Activated naive CD8-positive, alpha-beta T cell treated with anti-CD3 and anti-CD28 coated beads, Interleukin-2, amount 50 U/mL, for 24 hours (primary cell): ENCODE results near the gene GRM7.

ENCODE experiments used
- ATAC-seq: fragments of 150-1000 bp; cut with Tn5 transposase; one replicate; pipeline ENCODE4 v1.10.0; 2021
- DNase-seq: peaks from one replicate; pipeline ENCODE4 v3.0.0; 2021
- H3K27ac Mint-ChIP-seq: one replicate; pipeline ENCODE4 v1.8.0; 2021; ENCODE audit warnings: mild to moderate bottlenecking, mixed read lengths
- H3K27me3 Mint-ChIP-seq: one replicate; pipeline ENCODE4 v1.8.0; 2021; ENCODE audit warnings: mixed read lengths
- H3K36me3 Mint-ChIP-seq: one replicate; pipeline ENCODE4 v1.8.0; 2021; ENCODE audit warnings: low read depth, mixed read lengths
- H3K4me1 Mint-ChIP-seq: one replicate; pipeline ENCODE4 v1.8.0; 2021; ENCODE audit warnings: mixed read lengths
- H3K4me3 Mint-ChIP-seq: one replicate; pipeline ENCODE4 v1.8.0; 2021; ENCODE audit warnings: mild to moderate bottlenecking, moderate library complexity, mixed read lengths
- H3K9me3 Mint-ChIP-seq: one replicate; pipeline ENCODE4 v1.8.0; 2021; ENCODE audit warnings: mixed read lengths

Gene GRM7

DNA sequence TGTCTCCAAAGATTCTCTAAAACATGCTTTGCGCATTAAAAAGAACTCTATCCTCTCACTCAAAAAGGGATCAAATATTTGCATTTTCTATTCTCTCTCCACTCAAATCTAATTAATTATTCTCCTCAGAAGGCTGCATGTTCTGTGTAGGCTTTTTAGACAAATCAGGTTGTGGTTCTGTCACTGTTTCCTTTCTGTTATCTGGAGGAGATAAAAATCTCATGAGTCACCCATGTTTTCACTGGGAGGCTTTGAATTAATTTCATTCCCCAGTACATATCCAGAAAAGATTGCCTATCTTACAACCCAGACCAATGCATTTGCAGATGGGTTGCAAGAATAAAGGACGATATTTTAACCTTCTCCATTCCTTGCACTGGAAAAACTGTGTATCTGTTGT is 446.5 kb downstream of the GRM7 start:
- ATAC-seq (no peak), DNase-seq (no peak)
- Mint-ChIP-seq H3K27me3 (no peaks in the 10 kb centered on the region), H3K4me1 (no peaks in the 10 kb centered on the region), H3K27ac (no peak overlapping the region), H3K4me3 (no peak overlapping the region), H3K36me3 (no peaks in the 10 kb centered on the region), H3K9me3 (peaks cover 13% of the 10 kb centered on the region)

DNA sequence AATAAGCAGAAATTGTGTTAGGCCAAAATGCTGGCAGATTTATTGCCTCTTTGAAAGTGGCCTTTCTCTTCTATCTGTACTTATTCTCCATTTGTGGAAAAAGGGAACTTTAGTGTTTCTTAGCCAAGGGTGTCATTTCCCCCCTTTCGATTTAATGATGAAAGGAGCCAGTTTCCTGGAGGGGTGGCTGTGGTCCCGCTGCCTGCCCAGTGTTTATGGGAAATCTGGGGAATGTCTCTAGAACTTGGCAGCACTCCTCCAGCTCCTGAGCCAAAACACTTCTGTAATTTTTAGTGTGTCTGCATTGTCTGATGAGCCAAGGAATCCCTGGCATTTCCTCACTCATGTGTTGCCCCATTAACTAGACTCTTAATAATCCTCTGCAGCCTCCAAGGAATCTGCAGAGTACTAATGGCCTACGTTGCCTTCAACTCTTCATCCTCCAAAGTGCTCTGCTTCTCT is 448.8 kb downstream of the GRM7 start:
- Mint-ChIP-seq H3K9me3 (peaks cover 6% of the 10 kb centered on the region), H3K4me1 (no peaks in the 10 kb centered on the region), H3K27me3 (no peaks in the 10 kb centered on the region), H3K36me3 (no peaks in the 10 kb centered on the region), H3K4me3 (no peak overlapping the region), H3K27ac (no peak overlapping the region)
- DNase-seq (no peak), ATAC-seq (no peak)

DNA sequence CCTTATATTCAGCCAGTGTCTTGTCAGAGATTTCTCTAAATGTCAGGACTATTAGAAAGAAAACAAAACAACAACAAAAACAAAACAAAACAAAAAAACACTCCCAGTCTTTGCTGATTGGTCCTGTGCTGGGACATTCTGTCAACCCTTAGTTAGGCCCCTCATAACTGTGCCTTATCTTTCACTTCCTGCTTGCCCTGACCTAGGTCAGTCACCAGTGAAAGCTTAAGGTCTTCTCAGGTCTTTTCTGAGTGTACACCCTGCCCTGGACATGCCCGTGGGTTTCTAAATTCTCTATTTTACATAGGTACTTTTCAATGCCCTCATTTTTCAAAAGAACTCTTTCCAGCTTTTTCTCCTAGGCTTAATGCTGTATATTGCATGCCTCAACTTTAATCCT is 454.1 kb downstream of the GRM7 start:
- no peaks in the 10 kb centered on the region for H3K36me3 Mint-ChIP-seq
- H3K4me3 Mint-ChIP-seq = no peak overlapping the region
- H3K4me1 Mint-ChIP-seq = no peaks in the 10 kb centered on the region
- no peaks in the 10 kb centered on the region for H3K27me3 Mint-ChIP-seq
- ATAC-seq (no peak), DNase-seq (no peak)
- H3K9me3 Mint-ChIP-seq = no peaks in the 10 kb centered on the region
- H3K27ac Mint-ChIP-seq = no peak overlapping the region

DNA sequence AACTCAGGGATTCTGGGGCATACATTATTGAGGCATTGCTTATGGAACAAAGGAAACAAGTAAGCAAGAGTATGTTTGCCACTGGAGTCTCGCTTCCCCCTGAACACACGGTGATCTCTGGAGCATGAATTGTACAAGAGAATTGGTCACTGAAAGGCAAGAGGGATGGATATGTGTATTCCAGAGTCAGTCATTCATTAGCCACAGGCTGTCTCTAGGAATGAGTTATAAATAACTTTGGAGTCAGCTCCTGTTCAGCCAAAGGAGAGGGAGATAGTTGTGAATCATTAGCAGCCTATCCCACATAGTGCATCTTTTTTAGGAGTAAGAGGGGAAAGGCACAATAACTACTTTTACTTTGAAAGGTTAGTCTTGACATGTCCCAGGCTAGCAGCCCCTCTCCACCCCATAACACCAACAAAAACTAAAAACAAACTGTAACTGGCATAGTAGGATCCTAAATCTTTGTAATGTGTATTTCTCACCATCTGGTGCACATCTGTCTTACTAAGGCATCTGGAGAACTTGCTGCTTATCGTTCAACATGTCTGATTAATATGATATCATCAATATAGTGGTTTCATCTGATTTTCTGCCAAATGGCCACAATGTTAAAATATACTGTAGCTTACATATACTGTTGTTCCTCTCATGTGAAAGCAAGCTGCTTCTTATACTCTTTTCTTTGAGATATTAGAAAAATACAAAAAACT is 462.2 kb downstream of the GRM7 start:
- Mint-ChIP-seq H3K36me3 (no peaks in the 10 kb centered on the region), H3K27me3 (no peaks in the 10 kb centered on the region), H3K27ac (no peak overlapping the region), H3K9me3 (no peaks in the 10 kb centered on the region), H3K4me3 (no peak overlapping the region), H3K4me1 (no peaks in the 10 kb centered on the region)
- no peak for DNase-seq
- no peak for ATAC-seq

DNA sequence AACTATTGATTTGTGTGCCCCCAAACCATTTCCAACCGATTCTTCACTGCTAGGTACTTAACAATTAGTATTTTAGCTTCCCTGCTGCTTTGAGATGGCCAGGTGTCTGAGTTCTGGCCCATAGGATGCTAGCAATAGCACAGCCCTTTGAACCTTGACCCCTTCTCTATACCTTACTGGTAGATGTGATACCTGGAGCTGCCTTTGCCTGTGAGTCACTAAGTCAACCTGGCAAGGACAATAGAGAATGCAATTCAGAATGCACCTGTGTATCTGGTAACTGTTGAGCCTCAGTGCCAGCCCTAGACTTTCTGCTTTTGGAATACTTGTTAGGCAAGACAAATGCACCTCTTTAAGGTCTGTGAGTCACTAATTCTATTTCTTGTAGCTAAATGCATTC is 467.4 kb downstream of the GRM7 start:
- peaks cover 5% of the 10 kb centered on the region for H3K9me3 Mint-ChIP-seq
- ATAC-seq (no peak), DNase-seq (no peak)
- no peaks in the 10 kb centered on the region for H3K36me3 Mint-ChIP-seq
- no peaks in the 10 kb centered on the region for H3K4me1 Mint-ChIP-seq
- H3K27me3 Mint-ChIP-seq = no peaks in the 10 kb centered on the region
- H3K4me3 Mint-ChIP-seq = no peak overlapping the region
- H3K27ac Mint-ChIP-seq = no peak overlapping the region

DNA sequence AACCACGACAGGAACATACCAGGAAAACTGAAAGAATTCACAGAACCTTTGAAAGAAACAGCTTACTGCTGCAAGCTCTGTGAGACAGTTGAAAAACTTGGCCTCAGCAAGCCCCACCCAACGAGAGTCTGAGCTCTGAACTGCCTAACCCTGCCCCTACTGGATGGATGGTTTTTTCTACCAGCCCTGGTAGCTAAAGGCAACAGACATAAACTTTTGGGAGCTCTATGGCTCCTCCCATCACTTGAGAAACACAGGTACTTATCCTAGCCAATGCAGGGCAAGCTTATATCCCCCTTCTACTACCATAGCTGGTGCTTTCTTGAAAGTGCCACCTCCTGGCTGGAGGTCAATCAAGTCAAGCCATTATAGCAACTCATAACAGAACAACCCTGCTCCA is 471.8 kb downstream of the GRM7 start:
- Mint-ChIP-seq H3K36me3 (no peaks in the 10 kb centered on the region), H3K27me3 (no peaks in the 10 kb centered on the region), H3K27ac (no peak overlapping the region), H3K9me3 (peaks cover 31% of the 10 kb centered on the region), H3K4me1 (no peaks in the 10 kb centered on the region), H3K4me3 (no peak overlapping the region)
- ATAC-seq = no peak
- DNase-seq = no peak

DNA sequence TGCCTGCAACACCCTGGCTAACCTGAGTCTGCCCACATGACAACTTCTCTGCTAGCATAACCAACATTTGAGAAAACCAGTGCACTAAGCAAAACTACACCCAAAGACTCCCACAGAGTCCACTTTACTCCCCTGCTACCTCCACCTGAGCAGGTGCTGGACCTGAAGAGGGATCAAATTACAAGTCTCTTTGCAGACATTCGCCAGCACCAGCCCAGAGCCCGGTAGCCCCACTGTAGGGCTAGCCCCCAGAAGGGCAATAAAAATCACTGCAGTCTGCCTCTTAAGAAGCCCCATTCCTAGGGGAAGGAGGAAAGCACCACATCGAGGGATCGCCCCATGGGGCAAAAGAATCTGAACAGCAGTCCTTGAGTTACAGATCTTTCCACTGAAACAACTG is 472.2 kb downstream of the GRM7 start:
- ATAC-seq (no peak), DNase-seq (no peak)
- H3K4me3 Mint-ChIP-seq = no peak overlapping the region
- H3K4me1 Mint-ChIP-seq = no peaks in the 10 kb centered on the region
- H3K27me3 Mint-ChIP-seq = no peaks in the 10 kb centered on the region
- H3K9me3 Mint-ChIP-seq = peaks cover 31% of the 10 kb centered on the region
- H3K36me3 Mint-ChIP-seq = no peaks in the 10 kb centered on the region
- H3K27ac Mint-ChIP-seq = no peak overlapping the region

DNA sequence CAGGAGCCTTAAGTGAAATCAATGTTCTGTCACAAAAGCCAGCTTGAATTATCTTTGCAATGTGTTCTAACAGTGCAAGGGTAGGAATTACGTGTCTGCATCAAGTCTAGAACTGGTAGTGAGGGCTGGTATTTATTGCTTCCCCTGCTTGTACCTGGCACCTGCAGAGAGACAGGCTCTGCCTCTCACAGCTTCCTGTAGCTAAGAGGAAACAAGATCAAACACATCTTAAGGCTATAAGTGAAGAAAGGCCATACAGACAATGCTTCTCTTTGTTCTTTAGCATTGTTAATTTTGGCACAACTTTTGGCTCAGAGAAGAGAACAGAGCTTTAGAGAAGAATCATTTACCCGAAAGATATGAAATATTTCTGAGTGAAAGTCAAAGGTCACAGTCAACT is 479.9 kb downstream of the GRM7 start:
- no peaks in the 10 kb centered on the region for H3K4me1 Mint-ChIP-seq
- no peak for ATAC-seq
- H3K27me3 Mint-ChIP-seq = no peaks in the 10 kb centered on the region
- no peaks in the 10 kb centered on the region for H3K36me3 Mint-ChIP-seq
- H3K27ac Mint-ChIP-seq = no peak overlapping the region
- H3K9me3 Mint-ChIP-seq = peaks cover 7% of the 10 kb centered on the region
- DNase-seq = no peak
- no peak overlapping the region for H3K4me3 Mint-ChIP-seq

DNA sequence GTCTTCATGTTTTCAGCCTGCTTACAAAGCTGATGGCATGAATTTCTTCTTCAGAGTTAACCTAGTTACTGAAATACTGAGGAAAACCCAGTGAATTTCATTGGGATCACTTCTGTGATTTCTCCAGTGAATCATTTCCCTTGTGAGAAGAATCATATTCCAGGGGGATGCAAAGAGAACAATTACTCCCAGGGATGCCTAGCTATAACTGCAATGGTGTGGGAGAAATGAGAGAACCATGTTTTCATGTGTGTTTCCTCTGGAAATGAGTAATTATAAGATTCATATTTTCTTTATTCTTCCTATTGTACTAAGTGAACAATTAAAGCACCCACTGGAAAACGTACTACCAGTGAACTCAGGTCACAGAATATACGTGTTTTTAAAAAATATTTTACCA is 485.4 kb downstream of the GRM7 start:
- H3K36me3 Mint-ChIP-seq = no peaks in the 10 kb centered on the region
- ATAC-seq = no peak
- H3K9me3 Mint-ChIP-seq = no peaks in the 10 kb centered on the region
- H3K27ac Mint-ChIP-seq = no peak overlapping the region
- DNase-seq = no peak
- no peaks in the 10 kb centered on the region for H3K4me1 Mint-ChIP-seq
- no peaks in the 10 kb centered on the region for H3K27me3 Mint-ChIP-seq
- H3K4me3 Mint-ChIP-seq = no peak overlapping the region

DNA sequence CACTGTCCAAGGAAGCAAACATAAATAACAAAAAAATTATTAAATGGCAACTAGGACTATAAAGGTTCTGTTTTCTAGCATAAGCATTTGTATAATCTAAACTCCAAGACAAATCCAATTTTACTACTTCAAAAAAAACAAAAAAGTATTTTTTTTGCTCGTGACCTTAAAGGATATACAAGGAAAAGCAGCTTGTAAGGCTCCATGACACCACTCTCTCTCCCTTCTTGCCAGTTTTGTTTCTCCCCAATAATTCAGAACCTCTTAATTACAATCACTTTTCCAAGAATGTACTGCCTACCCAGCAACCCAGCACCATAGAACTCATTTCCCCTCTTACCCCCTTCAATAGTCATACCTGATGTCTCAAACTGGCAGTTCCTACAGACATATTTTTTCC is 496.2 kb downstream of the GRM7 start:
- no peaks in the 10 kb centered on the region for H3K36me3 Mint-ChIP-seq
- ATAC-seq (no peak), DNase-seq (no peak)
- H3K4me1 Mint-ChIP-seq = no peaks in the 10 kb centered on the region
- no peak overlapping the region for H3K4me3 Mint-ChIP-seq
- peaks cover 9% of the 10 kb centered on the region for H3K9me3 Mint-ChIP-seq
- no peak overlapping the region for H3K27ac Mint-ChIP-seq
- no peaks in the 10 kb centered on the region for H3K27me3 Mint-ChIP-seq

DNA sequence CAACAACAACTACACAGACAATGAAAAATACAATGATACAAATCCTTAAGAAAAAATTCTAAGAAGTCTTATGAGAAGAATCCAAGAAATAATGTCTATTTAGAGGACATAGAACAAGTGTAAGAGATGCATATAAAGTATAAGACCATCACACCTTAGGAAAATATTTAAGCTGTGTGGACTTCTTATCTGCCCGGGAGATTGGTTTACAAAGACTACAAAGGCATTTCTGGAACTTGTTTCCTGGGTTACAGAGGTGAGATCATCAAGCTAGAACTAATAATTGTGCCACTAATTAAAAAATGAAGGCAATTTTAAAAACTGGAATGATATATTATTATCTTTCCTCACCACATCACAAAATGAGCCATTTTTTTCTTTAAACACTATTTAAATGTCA is 507.1 kb downstream of the GRM7 start:
- ATAC-seq (no peak), DNase-seq (no peak)
- no peaks in the 10 kb centered on the region for H3K9me3 Mint-ChIP-seq
- no peaks in the 10 kb centered on the region for H3K27me3 Mint-ChIP-seq
- H3K36me3 Mint-ChIP-seq = no peaks in the 10 kb centered on the region
- H3K27ac Mint-ChIP-seq = no peak overlapping the region
- no peaks in the 10 kb centered on the region for H3K4me1 Mint-ChIP-seq
- H3K4me3 Mint-ChIP-seq = no peak overlapping the region

DNA sequence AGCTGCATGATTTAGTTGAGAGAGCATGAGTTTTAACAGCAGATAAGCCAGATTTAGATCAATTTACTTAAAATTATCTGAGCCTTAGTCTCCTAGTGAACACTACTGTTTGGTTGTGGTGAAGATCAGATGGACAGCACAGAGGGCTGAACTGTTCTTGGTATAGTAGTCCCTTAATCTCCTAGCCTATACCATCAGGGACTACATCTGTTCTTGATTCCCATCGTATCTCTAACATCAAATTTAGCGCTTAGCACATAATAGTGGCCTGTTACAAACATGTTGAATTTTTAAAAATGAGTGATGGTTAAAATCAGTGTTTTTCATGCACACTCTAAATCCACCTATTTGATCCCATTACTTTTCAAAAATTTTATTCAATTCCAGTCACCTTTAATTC is 507.7 kb downstream of the GRM7 start:
- Mint-ChIP-seq H3K36me3 (no peaks in the 10 kb centered on the region), H3K27me3 (no peaks in the 10 kb centered on the region), H3K27ac (no peak overlapping the region), H3K9me3 (no peaks in the 10 kb centered on the region), H3K4me3 (no peak overlapping the region), H3K4me1 (no peaks in the 10 kb centered on the region)
- no peak for DNase-seq
- ATAC-seq = no peak

DNA sequence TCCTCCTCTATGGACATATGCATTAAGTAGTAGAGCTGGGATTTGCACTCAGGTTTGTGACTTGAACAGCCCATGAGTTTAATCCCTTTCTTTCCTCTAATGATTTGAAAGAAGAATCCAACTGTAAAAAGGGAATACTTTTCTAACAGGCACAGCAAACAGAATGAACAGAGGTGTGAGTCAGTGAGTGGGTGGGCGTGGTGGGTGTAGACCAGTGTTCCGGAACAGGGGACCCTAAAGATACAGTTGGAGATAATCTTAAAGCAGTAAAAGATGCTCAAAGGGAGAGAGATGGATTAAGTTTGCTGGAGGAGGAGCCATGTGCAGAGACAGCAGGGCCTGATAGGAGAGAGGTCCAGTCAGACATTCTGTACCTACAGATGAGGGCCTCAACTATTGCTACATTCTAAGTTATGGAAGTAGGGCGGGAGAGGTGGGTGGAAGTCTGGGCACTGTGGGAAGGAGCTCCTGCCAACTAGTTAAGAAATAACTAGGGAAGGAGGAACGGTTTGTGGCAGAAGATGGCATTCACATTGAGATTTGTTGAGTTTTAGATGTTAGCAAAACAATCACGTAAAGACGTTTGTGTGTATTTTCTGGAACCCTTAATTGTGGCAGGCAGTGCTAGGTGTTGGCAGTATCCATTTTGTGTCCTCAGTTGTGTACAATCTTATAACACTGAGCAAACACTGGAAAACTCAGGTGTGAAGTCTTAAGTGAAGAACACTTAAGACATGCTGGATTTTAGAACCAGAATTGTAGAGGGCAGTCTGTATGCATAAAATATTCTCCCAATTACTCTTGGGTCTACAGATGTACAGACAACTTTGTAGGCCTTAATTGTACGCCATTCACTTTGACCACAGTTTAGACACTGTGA is 511.0 kb downstream of the GRM7 start:
- no peak overlapping the region for H3K4me3 Mint-ChIP-seq
- no peak for ATAC-seq
- no peaks in the 10 kb centered on the region for H3K4me1 Mint-ChIP-seq
- no peaks in the 10 kb centered on the region for H3K27me3 Mint-ChIP-seq
- peaks cover 4% of the 10 kb centered on the region for H3K9me3 Mint-ChIP-seq
- DNase-seq = no peak
- H3K36me3 Mint-ChIP-seq = no peaks in the 10 kb centered on the region
- no peak overlapping the region for H3K27ac Mint-ChIP-seq

DNA sequence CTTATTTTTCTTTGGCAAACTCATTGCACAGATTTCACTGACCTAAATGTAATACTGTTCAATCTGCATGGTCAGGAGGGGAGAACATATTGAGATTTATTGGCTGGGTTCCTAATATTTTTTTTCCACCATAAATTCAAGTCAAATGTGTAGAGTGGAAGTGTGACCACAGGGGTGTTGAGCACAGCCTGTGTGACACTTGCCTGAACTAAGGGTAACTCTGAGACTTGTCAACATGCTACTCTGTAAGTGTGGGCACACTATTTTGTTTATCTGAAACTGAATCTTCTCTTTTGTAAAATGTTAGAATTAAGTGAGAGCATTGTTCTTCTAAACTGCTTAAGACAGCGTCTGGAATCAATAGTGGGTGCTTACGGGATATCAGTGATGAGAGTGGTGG is 516.2 kb downstream of the GRM7 start:
- Mint-ChIP-seq H3K4me3 (no peak overlapping the region), H3K36me3 (no peaks in the 10 kb centered on the region), H3K27me3 (no peaks in the 10 kb centered on the region), H3K9me3 (peaks cover 4% of the 10 kb centered on the region), H3K4me1 (no peaks in the 10 kb centered on the region), H3K27ac (no peak overlapping the region)
- DNase-seq (no peak), ATAC-seq (no peak)

DNA sequence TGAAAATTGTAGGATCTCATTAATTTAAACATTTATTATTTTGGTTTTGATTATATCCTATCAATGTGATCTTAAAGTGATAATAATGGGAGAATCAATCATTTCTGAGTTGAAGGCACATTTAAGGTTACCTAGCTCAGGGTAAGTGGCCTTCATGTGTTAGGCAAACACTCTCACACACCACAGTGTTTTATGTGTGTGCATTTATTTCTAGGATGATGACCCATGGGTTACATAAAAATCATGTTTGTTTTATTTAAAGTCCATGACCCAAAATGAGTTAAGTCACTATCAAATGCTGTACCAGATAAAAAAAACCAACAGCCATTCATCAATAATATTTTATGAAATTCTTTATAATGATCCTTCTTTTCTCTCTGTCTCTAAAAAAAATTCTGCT is 520.8 kb downstream of the GRM7 start:
- ATAC-seq (no peak), DNase-seq (no peak)
- Mint-ChIP-seq H3K36me3 (no peaks in the 10 kb centered on the region), H3K4me1 (no peaks in the 10 kb centered on the region), H3K27ac (no peak overlapping the region), H3K9me3 (no peaks in the 10 kb centered on the region), H3K27me3 (no peaks in the 10 kb centered on the region), H3K4me3 (no peak overlapping the region)
